Activated CD4-positive, CD25-positive, alpha-beta regulatory T cell treated with anti-CD3 and anti-CD28 coated beads, Interleukin-2, amount 50 U/mL, for 16 hours (primary cell): ENCODE data around the gene POU3F3.

Experiments
- DNase-seq: peaks from one replicate; pipeline ENCODE4 v3.0.0-alpha.2; 2020; ENCODE audit warnings: low read depth, low spot score

POU3F3 gene

GRCh38 chr2:104860451-104860790 is 6.5 kb downstream of the POU3F3 start:
- no peak for DNase-seq

GRCh38 chr2:104861351-104862057 is 7.6 kb downstream of the POU3F3 start:
- DNase-seq: no peak

- DNase-seq: no peak
Measured at GRCh38 chr2:104862058-104862941, 8.4 kb downstream of the POU3F3 start.

- no peak for DNase-seq
Measured at GRCh38 chr2:104863146-104863467, 9.2 kb downstream of the POU3F3 start.

DNA sequence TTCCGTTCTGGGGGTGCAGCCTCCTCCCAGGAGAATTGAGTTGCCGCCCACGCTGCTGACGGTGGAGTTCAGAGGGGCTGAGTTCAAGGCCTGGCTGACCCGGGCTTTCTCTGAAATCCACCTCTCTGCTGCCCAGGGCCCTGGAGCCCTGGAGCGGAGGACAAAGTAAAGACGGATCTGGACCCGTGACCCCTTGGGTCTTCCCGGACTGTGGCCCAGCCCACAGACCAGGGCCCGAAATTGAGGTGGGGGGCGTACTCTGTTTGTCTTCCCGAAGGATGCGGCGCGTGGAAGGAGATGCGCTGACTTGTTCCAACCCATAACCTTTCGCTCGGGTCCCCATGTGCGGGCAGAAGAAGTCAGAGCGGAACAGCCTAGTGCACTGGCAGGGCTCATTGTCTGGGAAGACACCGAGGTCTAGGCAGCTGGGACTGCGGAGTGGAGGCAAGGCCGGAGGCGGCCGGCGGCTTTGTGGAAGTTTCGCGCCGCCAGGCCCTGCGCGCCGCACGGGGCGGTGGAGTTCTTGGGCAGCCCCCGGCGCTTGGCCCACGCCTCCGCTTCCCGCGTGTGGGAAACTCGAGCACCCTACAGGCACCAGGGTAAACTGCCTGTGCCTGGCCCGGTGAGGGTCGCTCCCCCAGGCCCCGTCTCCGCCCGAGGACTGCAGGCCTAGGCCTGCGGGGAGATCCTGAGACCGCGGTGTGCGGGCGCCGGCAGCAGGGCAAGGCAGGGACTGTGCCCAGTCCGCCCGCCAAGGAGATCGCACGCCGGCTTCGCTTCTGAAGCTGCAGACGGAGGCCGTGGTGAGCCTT is 9.8 kb downstream of the POU3F3 start:
- no peak for DNase-seq

- DNase-seq: no peak
Measured at GRCh38 chr2:104864280-104865095, 10.6 kb downstream of the POU3F3 start.

- DNase-seq: no peak
Measured at GRCh38 chr2:104865096-104865470, 11.2 kb downstream of the POU3F3 start.

DNA sequence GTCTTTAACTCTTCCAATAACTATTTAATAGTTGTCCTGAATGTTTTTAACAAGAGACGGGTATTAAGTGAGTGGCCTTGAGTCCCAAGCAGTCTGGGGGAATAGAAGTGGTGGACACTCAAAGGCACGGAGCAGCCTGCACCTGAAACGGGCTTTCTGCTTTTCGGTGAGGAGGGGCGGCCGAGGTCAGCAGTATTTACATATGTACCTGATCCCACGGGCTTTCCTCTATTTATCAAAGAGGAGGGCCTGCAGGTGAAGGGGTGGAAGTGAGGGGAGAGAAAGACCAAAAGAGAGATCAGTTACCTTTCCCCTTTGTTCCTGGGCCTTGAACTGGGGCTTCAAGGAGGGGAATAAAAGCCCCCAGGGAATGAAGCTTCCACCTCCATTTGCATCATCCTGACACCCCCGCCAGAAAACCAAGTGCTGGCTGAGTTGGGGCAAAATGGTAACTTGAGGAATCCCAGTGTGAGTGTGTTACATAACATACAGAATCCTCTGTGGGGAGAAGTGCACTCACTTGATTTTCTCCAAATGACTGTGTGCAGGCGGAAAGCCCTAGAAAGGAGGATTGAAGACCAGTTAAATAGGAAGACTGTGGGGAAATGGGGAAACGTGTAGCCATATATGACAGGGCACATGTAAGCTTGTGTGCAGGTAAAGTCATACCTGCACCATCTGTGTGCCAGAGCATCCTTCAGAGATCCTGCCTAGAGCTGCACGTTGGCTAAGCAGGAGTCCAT is 12.4 kb downstream of the POU3F3 start:
- no peak for DNase-seq

GRCh38 chr2:104866883-104867812 is 13.2 kb downstream of the POU3F3 start:
- DNase-seq: no peak

GRCh38 chr2:104867813-104868504 is 14.0 kb downstream of the POU3F3 start:
- no peak for DNase-seq

DNA sequence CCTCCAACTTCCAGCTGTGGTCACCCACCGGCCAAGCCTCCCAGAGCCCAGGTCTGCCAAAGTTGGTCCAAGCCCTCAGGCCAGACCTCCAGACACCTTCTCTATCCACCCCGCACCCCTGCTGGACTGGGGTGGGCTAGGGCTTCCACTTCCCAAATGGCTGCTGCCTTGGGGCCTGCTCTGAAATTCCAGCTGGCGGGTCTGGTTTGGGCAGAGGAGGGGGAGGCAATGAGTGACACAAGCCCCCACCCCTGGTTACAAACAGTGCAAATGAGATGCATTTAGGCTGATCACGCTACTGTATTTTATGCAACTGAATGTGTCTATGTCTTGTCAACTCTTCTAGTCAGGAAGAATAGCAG is 14.6 kb downstream of the POU3F3 start:
- DNase-seq: no peak

DNA sequence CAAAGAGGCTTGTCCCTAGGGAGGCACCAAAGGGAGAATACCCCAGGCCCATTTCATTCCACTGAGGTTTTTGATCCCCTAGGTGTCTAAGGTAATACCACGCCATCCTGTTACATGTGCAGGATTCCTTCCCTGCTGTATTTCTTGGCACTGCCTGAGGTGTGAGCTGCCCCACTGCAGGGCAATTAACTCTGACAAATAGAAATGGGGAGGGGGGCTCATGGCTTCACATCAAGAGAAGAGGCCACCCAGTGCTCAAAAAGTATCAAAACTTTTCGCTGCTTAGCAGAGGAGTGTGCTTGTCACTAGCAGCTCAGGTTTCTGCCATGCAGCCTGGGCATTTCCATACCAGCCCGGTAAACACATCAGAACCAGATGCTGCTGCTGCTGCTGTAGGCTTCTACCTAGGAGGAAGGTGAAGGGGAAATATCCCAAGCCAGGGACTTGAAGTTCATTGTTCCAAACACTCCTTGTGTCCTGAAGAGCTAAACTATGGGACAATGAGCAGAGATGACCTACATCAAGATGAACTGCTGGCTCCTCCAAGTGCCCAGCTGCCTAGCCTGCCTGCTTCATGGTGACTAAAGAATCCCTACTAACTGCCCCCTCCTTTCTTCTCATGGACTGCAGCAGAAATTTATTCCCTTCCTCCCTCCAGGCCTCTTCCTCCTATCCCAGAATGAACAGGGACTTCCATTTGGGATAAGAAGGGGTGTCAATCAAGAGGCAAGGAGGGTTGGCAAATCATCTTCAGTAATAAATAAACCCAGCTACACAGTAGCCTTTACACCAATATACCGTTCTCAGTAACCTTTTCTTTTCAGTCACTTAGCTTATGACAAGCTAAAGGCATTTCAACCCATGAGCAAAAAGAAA is 16.4 kb downstream of the POU3F3 start:
- no peak for DNase-seq

GRCh38 chr2:104871649-104871971 is 17.7 kb downstream of the POU3F3 start:
- DNase-seq: no peak

DNA sequence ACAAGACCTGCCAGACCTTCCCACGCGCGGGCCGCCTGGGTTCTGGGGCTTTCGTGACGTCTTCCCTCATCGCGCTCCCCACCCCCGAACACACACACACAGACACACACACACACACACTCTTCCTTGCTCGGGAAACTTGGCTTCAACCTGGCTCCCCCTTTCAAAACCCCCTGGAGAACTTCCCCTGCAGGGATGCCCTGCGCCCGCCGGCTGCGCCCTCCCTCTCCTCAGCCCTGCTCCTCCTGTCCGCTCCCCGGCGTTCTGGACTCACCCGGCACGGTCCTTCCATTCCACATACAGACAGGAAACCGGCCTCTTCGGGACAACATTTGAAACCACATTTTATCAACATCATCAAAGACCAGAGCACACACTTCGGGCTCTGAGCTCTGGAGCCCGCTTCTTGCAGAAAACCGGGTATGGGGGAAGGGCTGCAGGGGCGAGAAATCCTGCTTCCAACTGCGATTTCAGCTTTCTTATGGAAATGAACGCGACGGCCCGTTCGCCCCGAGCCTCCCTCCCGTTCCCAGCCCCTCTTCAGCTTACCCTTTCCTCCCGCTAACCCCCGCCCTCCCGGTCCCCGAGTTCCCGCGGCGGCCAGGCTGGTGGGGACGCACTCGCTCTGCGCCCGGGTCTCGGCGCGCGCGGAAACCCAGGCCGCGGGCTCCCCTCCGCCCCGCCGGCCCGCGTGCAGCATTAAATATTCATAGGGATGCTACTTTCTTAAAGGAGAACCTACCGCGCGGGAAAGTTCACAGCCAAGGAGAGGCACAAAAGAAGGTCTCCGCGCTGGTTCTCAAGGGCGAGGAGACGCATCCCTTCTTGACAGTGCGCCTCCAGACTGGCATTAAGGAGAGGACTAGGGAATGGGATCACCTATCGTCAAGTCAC is 18.3 kb downstream of the POU3F3 start:
- no peak for DNase-seq

GRCh38 chr2:104872866-104873688 is 19.2 kb downstream of the POU3F3 start:
- DNase-seq: no peak

DNA sequence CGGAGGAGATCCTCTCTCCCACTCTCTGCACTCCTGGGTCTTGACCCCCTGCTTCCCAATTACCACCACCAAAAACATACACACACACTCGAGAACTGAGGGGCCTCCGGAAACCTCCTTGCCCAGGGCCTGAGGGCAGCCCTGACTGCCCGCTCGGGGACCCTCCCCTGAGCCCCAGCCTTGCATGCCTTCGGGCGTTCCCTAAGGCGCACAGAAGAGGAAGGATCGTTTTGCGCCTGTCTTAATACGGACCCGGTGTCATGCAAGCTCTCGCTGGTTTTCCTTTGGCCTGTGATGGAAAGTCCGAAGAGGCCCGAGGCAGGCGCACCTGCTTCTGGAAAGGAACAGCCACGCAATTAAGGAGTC is 19.8 kb downstream of the POU3F3 start:
- DNase-seq: no peak

DNA sequence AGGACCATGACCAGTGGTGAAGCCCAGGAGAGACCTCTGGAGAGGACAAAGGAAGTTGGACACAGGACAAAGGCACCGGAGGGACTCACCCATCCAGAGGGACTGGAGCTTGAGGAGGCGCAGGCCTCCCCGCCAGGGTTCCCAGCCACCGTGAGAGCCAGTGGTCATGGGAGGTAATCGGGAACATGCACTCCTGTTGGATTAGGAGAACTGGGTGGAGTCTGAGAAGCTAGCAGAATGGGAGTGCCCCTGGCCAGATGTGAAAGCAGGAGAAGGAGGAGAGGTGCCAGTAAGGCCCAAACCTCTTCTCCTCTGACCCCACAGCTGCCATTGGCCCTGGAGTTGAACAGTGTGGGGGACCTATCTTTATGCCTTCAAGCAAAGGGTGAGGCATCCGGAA is 20.3 kb downstream of the POU3F3 start:
- no peak for DNase-seq
